Amniotic epithelial cell (primary cell): ENCODE measurements around the gene SKAP2.

Experiments
- DNase-seq: peaks from one replicate; pipeline ENCODE4 v3.0.0-alpha.2; 2010; ENCODE audit warnings: low read depth

SKAP2 gene

DNA sequence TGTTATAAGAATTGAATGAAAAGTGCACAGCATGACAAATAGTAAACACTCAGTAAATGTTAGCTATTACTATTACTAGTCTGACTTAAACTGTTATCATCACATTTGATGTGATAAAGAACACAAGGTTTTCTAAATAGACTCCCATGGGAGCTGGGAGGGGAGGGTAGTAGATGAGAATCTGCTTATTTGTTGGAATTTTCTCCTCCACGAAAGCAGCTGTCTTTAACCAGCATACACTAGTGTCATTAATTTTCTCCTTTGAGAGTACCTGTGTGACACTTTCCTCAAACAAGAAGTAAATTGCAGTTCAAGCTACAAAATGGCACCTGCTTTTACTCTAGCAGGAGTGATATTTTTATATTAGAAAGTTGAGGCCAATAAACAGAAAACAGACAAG lies 200.1 kb downstream of the SKAP2 start:
- no peak for DNase-seq

DNA sequence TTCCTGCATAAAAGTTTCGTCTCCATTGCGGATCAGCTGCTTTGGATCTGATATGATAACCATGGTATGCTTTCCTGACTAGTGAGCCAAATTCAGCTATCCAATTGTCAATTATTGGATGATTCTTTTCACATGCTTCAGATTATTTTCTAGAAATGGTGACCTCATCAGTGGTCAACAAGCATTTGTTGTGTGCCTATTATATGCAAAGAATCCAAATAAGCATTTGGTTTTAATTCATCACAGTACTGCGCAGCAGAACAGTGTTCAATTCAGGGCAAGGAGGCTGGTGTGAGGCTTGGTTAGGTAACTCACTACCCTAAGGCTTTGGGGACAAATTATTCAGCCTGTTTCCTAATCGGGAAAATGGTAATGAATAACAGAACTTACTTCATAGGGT lies 200.5 kb downstream of the SKAP2 start:
- DNase-seq = no peak

DNA sequence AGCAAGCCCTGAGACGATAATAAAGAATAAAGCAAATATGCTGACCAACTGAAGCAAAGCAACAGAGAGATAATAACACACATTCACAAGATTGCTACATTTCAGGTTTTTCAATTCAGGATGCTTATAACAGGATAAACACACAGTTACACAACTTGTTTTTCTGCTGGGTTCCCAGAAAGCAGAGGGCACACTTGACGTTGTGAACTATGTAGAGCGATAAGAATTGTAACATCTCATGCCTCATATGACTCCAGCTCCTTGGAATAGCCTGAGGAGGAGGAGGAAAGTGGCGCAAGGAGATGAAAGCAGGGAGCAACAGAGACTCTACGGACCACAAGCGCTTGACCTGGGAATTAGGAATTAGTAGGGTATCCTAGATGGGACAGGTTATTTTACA lies 201.7 kb downstream of the SKAP2 start:
- DNase-seq = peak; percentile 84

DNA sequence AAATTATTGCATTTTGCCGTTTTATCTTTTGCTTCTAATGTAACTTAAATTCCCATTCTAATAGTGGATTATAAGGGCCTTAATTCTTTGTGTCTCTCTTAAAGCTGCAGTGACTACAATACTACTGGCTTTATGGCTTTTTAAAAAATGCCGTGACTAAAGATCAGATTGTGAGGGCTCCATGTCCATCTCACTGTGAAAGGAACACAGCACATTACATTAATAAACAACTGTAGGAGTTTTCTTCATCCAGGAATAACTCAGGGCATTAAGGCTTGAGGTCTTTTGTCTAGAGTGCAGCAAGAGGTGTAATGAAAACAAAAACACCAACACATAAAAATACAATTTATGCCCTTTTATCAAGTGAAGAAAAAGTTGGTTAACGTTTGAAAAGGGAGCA lies 205.3 kb downstream of the SKAP2 start:
- no peak for DNase-seq

DNA sequence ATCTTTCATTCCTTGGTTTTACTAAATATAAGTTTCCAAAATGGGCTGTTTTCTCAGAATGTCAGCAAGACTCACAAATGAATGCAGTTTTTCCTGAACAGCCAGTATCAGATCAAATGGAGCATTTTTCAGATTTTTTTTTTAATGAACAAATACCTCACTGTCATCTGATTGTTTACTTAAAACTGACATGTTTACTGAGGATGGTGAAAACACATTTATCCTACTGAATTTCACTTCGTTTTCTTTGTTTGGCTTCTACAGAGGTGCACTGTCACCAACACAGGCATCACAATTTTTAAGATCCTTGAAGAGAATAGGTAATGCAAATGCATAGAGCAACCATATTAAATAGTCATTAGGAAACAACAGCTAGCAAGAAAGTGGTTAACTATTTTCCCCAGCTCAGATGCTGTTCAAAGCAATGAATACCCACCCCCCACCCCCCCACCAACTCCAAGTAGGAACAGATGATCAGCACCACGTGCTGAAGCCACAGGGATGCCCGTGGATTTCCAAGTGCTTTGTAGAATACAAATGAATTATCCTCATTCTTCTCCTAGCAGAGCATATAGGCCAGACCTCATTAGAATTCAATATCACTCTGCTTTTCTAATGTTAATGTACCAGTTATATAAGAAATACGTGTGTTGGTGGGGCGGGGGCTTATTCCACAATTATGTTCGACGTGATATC lies 205.9 kb downstream of the SKAP2 start:
- no peak for DNase-seq

DNA sequence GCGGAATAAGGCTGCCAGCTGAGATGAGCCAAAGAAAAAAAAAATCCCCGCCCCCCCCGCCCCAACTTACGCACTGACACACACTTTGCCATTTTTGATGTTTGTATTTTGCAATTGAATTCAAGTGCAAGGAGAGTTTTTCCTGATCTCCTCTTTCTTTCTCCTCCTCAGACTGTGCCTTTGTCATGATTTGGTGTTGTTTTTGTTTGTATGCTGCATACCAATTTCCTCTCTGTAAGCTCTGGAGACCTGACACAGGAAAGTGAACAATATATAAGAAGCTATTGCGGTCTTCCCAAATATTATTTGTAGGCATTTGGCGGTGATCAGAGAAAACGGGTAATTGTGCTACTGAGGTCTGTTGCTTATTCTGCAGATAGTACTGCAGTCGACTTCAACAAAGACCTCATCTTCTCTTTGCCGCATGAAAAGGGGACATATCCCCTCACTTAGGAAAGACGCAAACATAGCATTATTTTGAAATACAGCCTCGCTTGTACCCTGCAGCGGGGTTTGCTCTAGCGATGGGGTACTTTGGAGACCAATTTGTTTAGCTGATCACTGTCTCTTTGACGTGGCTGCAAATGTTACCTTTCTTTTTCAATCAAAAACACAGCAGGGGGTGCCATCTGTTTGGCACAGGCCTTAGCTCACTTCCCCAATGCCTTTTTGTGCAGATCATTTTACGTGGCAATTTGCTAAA lies 206.6 kb downstream of the SKAP2 start:
- no peak for DNase-seq

DNA sequence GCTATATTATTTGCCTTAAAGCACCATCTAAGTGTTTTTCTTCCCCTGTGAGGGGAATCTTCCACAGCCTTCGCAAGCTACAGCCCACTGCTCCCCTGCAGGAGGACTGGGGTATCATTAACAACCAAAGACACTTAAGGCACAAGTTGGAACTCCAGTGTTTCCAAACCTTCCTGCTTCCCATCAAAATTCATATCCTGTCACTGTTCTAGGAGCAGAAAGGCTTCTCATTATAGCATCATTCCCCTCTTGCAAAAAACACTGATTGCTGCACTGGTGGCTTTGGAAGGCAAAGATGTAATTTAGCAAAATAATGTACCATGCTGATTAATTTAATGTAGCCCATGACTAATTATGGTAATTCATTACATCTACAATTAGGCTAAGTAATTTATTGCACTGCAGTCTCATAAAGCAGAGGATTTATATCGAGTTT lies 207.2 kb downstream of the SKAP2 start:
- no peak for DNase-seq

DNA sequence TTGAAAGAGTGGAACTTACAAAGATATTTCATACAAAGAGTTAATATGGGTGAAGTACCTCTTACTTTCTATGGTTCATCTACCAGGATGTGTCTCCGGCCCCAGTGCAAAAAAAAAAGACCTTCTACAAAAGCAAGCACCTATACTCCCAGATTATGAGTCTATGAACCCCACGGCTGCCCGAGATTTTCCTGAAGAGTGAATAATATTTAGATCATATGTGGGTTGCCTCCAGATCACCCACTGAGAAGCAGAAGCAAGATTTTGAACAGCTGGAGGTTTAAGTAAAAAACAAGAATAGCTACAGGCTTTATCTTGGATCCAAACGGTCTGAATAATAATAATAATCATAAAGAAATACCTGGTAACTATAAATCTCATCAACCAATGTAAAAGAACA lies 207.7 kb downstream of the SKAP2 start:
- DNase-seq = no peak

DNA sequence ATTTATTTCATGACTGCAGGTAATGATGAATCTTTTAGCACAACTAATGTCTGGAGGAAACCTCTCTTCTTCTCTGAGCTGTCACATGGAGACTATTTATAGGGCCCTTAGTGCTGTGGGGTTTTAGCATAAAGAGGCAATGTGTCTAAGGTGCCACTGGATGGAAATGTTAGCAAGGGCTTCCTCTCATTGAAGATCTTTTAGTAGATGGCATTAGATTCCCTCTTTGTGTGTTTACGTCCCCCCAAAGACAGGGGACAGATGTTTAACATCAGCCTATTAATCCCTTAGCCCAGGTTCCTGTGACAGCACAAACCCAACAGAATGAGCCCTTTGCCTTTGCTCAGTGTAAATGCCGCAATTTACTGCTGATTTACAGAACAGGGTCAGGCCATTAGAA lies 208.6 kb downstream of the SKAP2 start:
- no peak for DNase-seq

DNA sequence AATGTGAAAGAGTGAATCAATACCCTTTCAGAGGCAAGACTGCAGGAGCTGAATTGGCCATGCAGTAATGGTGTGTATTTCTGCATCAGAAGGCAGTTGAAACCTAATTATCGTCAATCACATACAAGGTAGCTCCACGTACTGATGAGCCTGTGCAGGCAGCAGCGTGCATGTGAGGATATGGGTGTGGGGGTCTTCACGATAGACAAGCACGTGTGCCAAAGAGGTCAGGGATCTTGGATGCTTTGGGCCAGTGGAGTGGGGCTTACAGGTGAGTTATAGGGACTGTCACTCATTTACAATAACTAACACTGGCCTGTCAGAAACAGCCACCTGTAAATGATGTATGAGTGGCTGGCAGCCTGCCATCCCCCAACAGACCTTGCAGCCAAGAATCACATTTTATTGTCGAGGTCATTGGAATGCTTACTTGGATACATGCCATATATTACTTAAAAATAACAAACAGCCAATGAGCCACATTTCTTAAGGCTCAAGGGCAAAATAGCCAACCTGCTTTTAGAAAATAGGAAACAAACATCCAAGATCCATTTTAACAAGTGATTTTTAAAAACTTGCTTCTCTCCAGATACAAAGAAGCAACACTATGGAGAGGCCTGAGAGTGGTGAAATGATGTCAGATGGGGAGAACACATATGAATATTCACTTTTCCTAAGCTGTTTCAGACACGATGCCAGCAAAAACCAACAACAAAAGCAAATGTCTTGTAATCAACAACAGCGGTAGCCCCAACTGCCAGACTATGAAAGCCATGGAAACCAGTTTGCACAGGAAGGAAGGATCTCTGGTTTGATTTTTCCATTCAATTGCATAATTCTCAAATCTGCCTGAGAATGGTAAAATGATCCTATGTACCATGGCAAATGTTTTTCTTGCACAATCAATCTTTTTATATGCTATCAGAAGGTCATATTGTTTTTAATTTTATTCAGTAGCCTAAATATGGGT lies 210.7 kb downstream of the SKAP2 start:
- no peak for DNase-seq

DNA sequence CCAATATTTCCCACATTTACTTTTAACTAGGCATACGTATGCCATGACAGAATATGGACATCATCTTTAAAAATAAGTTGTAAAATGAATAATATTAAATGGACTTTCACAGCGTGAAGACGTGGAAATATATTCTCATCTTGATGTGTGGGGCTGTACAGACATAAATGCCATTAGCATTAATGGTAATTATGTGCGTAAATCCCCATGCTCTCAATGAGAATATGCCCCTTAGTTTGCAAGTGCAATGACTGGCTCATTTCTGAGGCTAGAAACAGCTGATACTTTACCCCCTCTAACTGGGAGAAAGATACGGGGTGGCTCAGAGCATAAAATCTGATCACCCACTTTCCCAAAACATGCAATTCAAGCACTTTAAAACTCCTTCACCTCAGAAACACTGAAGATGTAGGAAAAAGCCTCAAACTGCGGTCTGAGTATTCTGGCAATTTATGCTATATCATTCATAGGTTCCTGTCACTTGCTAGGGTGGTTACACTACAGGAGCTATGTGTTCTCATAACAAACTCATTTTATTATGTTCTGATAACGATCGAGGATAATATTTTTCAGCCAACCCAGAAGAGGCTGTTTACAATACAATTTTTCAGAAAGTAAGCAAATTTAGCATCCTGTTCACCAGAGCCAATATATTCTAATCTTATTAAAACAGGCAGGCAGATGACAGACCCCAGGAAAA lies 211.8 kb downstream of the SKAP2 start:
- DNase-seq = no peak

DNA sequence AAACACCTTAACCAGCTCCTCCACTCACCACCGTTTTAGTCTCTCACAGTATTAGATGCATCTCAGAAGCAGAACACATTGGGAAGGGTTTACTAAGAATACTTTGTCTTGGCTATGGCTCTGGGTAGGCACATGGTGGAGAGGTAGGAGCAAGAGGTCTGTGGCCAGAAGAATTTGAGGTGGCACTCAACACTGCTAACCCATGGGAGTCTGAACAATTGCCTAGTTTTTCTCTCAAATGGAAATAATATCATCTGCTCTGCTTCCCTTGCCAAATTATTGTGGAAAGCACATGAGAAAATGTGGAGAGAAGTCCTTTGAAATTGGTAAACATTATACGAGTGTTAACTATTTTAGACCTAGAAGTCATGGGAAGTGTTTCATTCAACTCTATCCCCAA lies 214.3 kb downstream of the SKAP2 start:
- no peak for DNase-seq

DNA sequence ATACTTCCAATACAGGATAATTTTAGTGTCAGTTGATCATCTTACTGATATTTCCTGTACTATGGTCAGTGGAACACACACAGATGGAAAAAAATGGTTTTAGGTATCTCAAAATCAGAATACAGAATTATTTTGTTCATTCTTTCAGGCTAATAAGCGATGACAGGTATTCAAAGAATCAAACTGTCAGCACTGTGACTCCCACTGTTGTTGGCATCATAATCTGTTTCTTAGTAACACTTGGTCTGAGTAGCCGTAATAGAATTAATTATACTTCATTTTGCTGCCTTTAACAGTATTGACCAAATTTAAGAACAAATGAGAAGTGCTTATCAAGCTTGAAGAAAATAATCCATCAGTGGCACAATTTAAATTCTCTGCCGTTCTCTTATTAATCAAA lies 215.0 kb downstream of the SKAP2 start:
- DNase-seq = no peak

DNA sequence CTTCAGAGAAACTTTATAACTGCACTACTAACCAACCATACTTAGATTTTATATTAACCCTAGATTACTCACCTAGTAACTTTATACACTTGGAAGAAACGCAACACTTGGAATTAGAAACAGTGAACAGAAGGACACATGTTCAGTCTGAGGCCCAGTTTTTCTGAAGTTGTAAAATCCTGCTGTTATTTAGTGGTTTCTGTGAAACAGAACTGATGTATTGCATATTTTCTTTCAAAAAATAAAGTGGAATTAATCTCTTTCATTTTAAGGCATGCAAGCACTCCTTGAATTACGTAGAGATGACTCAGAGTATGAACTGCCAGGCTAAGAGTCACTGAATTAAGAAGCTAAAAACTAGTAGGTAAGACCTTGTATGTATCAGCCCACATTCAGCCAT lies 215.8 kb downstream of the SKAP2 start:
- peak; percentile 73 for DNase-seq

DNA sequence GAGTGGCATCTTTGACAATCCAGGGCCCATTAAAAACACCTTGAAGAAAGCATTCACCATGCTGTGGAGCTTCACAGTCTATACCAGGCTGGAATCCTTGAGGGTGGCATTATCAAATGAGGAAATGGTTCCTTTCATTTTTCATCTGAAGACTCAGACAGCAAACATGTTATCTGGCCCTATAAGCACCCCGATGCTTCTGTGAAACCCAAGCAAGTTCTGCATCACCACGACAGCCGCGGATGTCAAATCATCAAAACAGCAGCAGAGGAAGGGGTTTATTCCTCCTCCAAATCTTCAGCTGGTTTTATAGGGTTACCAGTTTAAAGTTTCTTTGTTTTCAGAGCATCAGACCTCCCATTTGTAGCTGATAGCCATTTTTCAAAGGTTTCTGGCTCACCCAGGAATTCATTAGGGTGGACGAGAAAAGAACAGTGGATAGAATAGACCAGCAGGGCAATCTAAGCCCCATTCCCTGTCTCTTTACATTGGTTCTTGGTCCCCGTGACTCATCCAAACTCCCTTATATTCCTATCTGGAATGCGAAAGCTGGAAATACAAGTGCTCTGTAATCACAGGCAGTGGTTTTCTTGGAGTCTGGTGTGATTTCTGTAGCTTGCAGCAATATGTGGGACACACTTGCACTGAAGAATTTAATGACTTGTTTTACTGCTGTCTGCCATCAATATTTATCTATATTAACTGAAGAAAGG lies 217.9 kb downstream of the SKAP2 start:
- peak; percentile 42 for DNase-seq

DNA sequence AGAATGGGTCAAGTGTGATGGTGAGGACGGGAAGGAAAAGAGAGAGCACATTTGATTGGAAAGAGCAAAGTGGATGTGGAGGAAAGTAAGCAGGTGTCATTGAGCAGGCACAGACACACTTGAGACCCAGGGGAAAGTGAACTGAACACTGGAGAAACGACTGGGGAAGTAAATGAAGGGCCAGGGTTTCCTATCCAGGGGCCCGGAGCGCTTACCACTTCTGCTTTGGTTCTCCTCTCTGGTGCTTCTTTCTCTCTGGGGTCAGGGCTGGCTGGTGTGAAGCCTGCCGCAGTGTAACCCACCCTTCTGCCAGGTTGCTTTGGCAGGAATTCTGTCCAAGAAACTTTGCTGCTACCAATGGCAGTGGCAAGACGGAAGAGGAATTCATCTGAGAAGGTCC lies 219.3 kb downstream of the SKAP2 start:
- DNase-seq = no peak

DNA sequence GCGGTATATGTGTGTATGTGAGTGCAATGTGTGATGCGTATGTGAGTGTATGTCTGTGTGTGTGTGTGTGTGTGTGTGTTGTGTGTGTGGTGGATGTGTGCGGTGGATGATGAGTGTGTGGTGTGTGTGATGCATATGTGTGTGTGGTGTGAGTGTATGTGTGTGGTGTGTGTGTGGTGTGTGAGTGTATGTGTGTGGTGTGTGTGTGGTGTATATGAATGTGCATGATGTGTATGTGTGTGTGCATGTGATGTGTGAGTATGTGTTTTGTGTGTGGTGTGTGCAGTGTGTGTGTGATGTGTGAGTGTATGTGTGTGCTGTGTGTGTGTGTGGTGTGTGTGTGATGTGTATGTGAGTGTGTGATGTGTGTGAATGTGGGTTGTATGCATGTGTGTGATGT lies 222.0 kb downstream of the SKAP2 start:
- DNase-seq = no peak

DNA sequence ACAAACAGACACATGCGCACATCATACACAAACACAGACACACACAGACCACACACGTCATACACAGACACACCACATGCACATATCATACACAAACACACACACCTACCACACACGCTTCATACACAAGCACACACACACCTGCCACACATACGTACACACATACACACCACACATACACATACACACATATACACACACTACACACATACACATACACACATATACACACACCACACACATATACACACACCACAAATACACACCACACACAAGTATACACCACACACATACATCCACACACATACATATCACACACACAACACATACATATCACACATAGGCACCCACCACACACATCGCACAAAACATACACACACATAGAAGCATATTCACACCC lies 224.7 kb downstream of the SKAP2 start:
- no peak for DNase-seq

DNA sequence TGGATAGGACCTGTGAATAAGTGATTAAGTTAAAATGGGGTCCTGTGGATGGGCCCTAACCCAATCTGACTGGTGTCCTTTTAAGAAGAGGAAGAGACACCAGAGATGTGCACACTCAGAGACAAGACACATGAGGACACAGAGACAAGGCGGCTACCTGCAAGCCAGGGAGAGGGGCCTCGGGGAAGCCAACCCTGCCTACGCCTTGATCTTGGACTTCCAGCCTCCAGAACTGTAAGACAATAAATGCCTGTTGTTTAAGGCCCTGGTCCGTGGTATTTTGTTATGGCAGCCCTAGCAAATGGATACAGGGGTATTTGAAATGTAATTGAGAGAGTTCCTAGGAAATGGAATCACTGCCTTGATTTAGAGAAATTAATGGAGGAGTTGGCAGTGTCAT lies 225.3 kb downstream of the SKAP2 start:
- no peak for DNase-seq

DNA sequence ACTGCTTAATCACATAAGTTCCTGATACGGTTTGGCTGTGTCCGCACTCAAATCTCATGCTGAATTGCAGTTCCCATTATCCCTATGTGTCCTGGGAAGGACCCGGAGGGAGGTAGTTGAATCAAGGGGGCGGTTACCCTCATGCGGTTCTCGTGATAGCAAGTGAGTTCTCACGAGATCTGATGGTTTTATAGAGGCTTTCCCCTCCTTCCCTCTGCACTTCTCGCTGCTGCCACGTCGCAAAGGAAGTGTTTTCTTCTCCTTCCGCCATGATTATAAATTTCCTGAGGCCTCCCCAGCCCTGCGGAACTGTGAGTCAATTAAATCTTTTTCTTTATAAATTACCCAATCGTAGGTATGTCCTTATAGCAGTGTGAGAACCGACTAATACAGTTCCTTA lies 226.2 kb downstream of the SKAP2 start:
- DNase-seq = no peak

DNA sequence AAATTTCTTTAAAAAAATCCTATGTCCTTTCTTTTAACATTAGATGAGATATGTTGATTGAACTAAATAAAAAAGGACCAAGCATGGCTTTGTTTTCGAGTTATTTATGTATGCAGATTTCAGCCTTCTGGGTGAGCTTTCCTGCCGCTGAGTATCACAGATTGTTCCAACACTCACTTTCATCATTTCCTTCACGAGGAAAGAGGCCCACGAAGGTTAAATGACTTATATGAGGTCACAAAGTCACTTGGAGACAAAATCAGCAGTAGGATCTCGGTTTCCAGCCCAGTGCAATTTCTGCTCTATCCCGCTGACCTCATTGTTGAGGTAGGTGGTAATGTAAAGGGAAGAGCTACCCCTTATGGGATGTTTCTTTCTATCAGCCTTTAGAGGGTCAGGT lies 226.8 kb downstream of the SKAP2 start:
- no peak for DNase-seq

DNA sequence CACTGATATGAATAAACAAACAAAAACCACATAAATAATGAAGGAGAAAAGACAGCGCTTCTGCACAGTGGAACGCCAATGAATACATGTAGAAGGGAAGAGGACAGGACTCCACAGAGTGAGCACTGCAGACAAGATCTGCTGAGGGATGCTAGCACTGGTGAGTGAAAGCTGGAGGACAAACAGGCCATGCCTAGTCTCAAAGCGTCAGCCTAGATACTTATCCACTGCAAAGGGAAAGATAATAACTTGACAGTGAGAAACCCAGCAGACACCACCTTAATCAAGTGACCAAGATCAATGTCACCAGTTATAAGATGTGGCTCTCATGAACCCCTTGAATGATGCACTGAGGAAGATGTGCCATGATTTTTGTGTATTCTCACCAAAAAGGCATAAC lies 227.6 kb downstream of the SKAP2 start:
- no peak for DNase-seq
